Heart right ventricle (tissue), 16 donors: Measurements from ENCODE around the gene SFSWAP. TPM values are rescaled to one million over a fixed set of nuclear protein-coding genes. Genes with fewer than 3 reads are reported as not detected.

ENCODE experiments used
- ATAC-seq, 8 donors: fragments of 200-7000 bp; cut with Tn5 transposase; one replicate each; pipeline ENCODE4 v1.9.1; 2020; ENCODE audit warnings: mild to moderate bottlenecking in 8 of 8, moderate library complexity in 8 of 8, moderate number of reproducible peaks in 1 of 8
- DNase-seq, 2 donors: peaks; one replicate each; pipeline ENCODE4 v3.0.0-alpha.2; 2020
- H3K27ac ChIP-seq, 10 donors: fragments of 200-600 bp; sonication (generic) in 2 of 10; one replicate each; pipeline versions ENCODE4 v1.5.0 to v1.8.0; 2020 to 2022; ENCODE audit warnings: mild to moderate bottlenecking in 3 of 10
- H3K27me3 ChIP-seq, 7 donors: fragments of 200-600 bp; one replicate each; pipeline ENCODE4 v1.8.0; 2021 to 2022; ENCODE audit warnings: mild to moderate bottlenecking in 2 of 7
- H3K36me3 ChIP-seq, 9 donors: fragments of 200-600 bp; sonication (generic) in 1 of 9; one replicate each; pipeline versions ENCODE4 v1.5.0 to v1.8.0; 2020 to 2022; ENCODE audit warnings: mild to moderate bottlenecking in 2 of 9
- H3K4me1 ChIP-seq, 9 donors: fragments of 200-600 bp; sonication (generic) in 1 of 9; one replicate each; pipeline versions ENCODE4 v1.5.0 to v1.8.0; 2020 to 2022; ENCODE audit warnings: mild to moderate bottlenecking in 4 of 9
- H3K4me3 ChIP-seq, 10 donors: fragments of 200-600 bp; sonication (generic) in 2 of 10; one replicate each; pipeline versions ENCODE4 v1.5.0 to v1.8.0; 2020 to 2022; ENCODE audit warnings: mild to moderate bottlenecking in 7 of 10, moderate library complexity in 2 of 10
- H3K9me3 ChIP-seq, 11 donors: fragments of 200-600 bp in 10 of 11; sonication (generic) in 2 of 11; one replicate each; pipeline versions ENCODE4 v1.5.0 to v1.8.0; 2013 to 2022; ENCODE audit warnings: mild to moderate bottlenecking in 2 of 11, control low read depth in 1 of 11, moderate library complexity in 1 of 11
- WGBS, 2 donors: extraction: QIAGEN DNeasy Blood & Tissue Kit; methylation state at CpG; one replicate each; pipeline ENCODE4 v1.1.7; 2013; ENCODE audit warnings: inconsistent platforms in 1 of 2; 5-methylcytosine and 5-hydroxymethylcytosine counted together
- intact Hi-C, 10 donors: fragments of 100-400 bp; cut with DNase I; formaldehyde crosslinking; loops; one replicate each; pipeline versions ENCODE4 v1.11.1 to v1.14.2; 2022
- polyA plus RNA-seq, 2 donors: library from polyadenylated mRNA; stranded (reverse); fragments of 200-250 nt; gene quantifications; one replicate each; pipeline ENCODE4 v1.2.3, GENCODE V29; 2013
- total RNA-seq, 10 donors: library from RNA; stranded (reverse); fragmentation: NEBNext Ultra II Directional in 3 of 10; extraction: Animal tissue kit (Norgen Biotek cat#: 25700) in 3 of 10; gene quantifications; one replicate each; pipeline versions ENCODE4 v1.2.1 to v1.2.4, GENCODE V29; 2021 to 2023
- TF ChIP-seq, protein P1 (sequence below), 9 donors: fragments of 200-600 bp; sonication (generic) in 2 of 9; IDR thresholded peaks; one replicate each; pipeline versions ENCODE4 v1.5.0 to v1.8.0; 2021 to 2022; ENCODE audit warnings: antibody characterized with exemption in 9 of 9, mild to moderate bottlenecking in 5 of 9, moderate library complexity in 1 of 9
- donor health status: Arrhythmogenic right ventricular cardiomyopathy.
- donor health status: ischemic (EF 13 %, LVEDD 7.1; RV severe dilation, severe dysfunction).
- donor health status: healthy with polysubstance abuse.
- donor health status: DM: no; HTN: yes; CAD: no.
- donor health status: DM: no; HTN: no; CAD: no.
- donor health status: ischemic (EF 25% LVEDD 6.9; RV normal size, moderate dysfunction).
- donor health status: ischemic (EF 25% LVEDD 5.7; RV mildly dilated, moderate dysfunction).
- donor health status: healthy.
- donor health status: DM: yes; HTN: yes; CAD: no.
- donor health status: Ischemic cardiomyopathy.
- donor health status: ischemic (EF 35%, LVEDD 5.7; RV mildly dilated, moderate dysfunction).
- donor health status: nonischemic (EF 11% LVEDD 7.7; RV severe dilation, severe dysfunction).
- donor health status: DM: yes; HTN: yes; CAD: no.
- donor health status: PGD.
- donor health status: ischemic (EF 29% LVEDD 5.4; RV normal size, mild dysfunction).
- donor health status: nonischemic (EF 23%, LVEDD 6.1; RV moderate dilation, normal function).

The SFSWAP gene
- total and polyA plus RNA-seq, 12 donors = 14.5 to 34.1 (median 19.6) TPM

DNA sequence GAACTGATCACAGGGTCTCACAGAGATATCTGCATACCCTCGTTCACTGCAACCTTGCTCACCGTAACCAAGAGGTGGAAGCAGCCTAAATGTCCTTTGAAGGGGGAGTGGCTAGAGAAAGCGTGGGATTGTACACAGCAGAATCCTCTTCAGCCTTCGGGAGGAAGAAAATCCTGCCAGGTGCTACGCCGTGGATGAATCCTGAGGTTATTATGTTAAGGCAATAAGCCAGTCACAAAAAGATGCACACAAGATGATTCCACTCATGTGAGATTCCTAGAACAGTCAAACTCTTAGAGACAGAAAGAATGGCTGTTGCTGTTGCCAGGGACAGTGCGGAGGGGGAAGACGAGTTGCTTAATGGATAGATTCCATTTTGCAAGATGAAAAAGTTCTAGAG is 39.6 kb upstream of the SFSWAP start:
- intact Hi-C loops = no loop called here
- WGBS, 2 donors = 52 to 78% methylated on average over 8 of the region's 8 CpGs
- Histone ChIP-seq H3K36me3 (no peaks in the 10 kb centered on the region), H3K4me1 (peaks cover 0 to 10% (median 0%) of the 10 kb centered on the region in 9 donors), H3K27me3 (peaks cover 0 to 38% (median 11%) of the 10 kb centered on the region in 7 donors), H3K4me3 (no peak overlapping the region), H3K9me3 (peaks cover 0 to 12% (median 0%) of the 10 kb centered on the region in 11 donors), H3K27ac (no peak overlapping the region)
- DNase-seq (no peak), ATAC-seq (no peak)
- TF ChIP-seq, protein P1, sequence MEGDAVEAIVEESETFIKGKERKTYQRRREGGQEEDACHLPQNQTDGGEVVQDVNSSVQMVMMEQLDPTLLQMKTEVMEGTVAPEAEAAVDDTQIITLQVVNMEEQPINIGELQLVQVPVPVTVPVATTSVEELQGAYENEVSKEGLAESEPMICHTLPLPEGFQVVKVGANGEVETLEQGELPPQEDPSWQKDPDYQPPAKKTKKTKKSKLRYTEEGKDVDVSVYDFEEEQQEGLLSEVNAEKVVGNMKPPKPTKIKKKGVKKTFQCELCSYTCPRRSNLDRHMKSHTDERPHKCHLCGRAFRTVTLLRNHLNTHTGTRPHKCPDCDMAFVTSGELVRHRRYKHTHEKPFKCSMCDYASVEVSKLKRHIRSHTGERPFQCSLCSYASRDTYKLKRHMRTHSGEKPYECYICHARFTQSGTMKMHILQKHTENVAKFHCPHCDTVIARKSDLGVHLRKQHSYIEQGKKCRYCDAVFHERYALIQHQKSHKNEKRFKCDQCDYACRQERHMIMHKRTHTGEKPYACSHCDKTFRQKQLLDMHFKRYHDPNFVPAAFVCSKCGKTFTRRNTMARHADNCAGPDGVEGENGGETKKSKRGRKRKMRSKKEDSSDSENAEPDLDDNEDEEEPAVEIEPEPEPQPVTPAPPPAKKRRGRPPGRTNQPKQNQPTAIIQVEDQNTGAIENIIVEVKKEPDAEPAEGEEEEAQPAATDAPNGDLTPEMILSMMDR (IDR thresholded peaks at IDR 0.05) = no peak

- Histone ChIP-seq H3K27ac (no peak overlapping the region), H3K4me1 (peaks cover 0 to 10% (median 0%) of the 10 kb centered on the region in 9 donors), H3K4me3 (no peak overlapping the region), H3K36me3 (no peaks in the 10 kb centered on the region), H3K27me3 (peaks cover 0 to 38% (median 11%) of the 10 kb centered on the region in 7 donors), H3K9me3 (peaks cover 0 to 12% (median 0%) of the 10 kb centered on the region in 11 donors)
- TF ChIP-seq, protein P1 (IDR thresholded peaks at IDR 0.05) = no peak
- WGBS, 2 donors = 37 to 38% methylated on average over 8 of the region's 8 CpGs
- no peak for ATAC-seq
- intact Hi-C loops = no loop called here
- no peak for DNase-seq
These were observed 39.0 kb upstream of the SFSWAP start for GRCh38 chr12:131671871-131672270.

- peaks cover 0 to 38% (median 11%) of the 10 kb centered on the region in 7 donors for H3K27me3 ChIP-seq
- H3K4me1 ChIP-seq = peaks cover 0 to 10% (median 0%) of the 10 kb centered on the region in 9 donors
- WGBS, 2 donors = 59 to 70% methylated on average over 17 of the region's 17 CpGs
- ATAC-seq (no peak), DNase-seq (no peak)
- H3K27ac ChIP-seq = no peak overlapping the region
- intact Hi-C loops = no loop called here
- TF ChIP-seq, protein P1 (IDR thresholded peaks at IDR 0.05) = no peak
- H3K36me3 ChIP-seq = no peaks in the 10 kb centered on the region
- no peak overlapping the region for H3K4me3 ChIP-seq
- peaks cover 0 to 12% (median 0%) of the 10 kb centered on the region in 11 donors for H3K9me3 ChIP-seq
These were observed 38.5 kb upstream of the SFSWAP start for GRCh38 chr12:131672311-131672940.

GRCh38 chr12:131672941-131673887 is 37.7 kb upstream of the SFSWAP start:
- Histone ChIP-seq H3K4me1 (peaks cover 0 to 10% (median 0%) of the 10 kb centered on the region in 9 donors), H3K27ac (peak overlapping the region in 1 of 10 donors; percentile 74), H3K4me3 (no peak overlapping the region), H3K27me3 (peaks cover 0 to 40% (median 9%) of the 10 kb centered on the region in 7 donors), H3K9me3 (peaks cover 0 to 12% (median 0%) of the 10 kb centered on the region in 11 donors), H3K36me3 (no peaks in the 10 kb centered on the region)
- TF ChIP-seq, protein P1 (IDR thresholded peaks at IDR 0.05) = no peak
- intact Hi-C loops = no loop called here
- DNase-seq (no peak), ATAC-seq (no peak)
- WGBS, 2 donors = 68 to 75% methylated on average over 24 of the region's 24 CpGs
